ENCODE measurements around the gene OSBPL6. TPM values are rescaled to one million over a fixed set of nuclear protein-coding genes. Genes with fewer than 3 reads are reported as not detected.

Gene OSBPL6
- total and polyA plus RNA-seq, 2 of the 13 experiments (the other 11 are each of a cell fraction or from before 2014, with no cell fraction given) = 0.03 to 0.11 TPM

DNA sequence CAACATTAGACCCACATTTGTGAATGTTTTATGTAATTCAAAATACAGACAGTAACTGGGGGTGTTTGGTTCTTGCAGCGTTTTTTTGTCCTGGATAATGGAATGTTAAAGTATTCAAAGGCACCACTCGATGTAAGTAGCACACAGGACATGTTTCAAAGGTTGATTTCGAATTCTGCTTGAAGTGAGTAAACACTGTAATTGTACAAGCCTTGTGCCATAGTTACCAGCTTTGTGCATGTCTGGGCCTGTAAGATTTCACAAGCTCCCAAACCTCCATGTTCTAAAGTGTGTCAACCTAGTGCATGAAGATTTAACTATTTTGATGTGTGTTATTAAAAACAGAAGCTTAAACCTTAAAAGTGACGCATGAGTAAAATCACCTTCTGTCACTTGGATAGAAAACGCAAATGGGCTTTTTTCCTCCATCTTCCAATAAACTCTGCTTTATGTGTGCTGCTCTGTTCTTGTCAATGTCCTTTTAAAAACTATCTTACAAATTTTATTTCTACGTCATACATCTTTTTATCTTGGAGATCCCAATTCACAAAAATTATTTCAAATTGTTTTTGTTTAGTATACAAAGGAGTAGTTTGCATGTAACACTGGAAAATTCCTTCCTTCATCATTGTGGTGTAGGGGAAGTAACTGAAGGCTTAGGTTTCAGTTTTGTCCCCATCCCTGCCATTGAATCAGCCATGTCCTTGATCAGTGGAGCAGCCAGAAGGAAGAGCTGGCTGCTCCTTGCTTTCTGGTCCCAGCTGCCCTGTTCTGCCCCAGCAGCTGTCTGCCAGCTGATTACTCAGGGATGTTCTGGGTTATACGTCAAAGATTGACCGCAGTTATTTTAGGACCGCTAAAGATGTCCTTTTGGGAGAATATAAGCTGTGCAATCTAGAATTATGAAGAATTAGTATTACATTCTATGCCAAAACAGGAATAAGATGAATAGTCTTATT is 137.4 kb downstream of the OSBPL6 start (continued):
- no peak for TF ChIP-seq ZNF280B (CRISPR knock-in tag; IDR thresholded peaks at IDR 0.05; ENCODE audit: borderline replicate concordance)
- no peak for TF ChIP-seq ZNF782 (CRISPR knock-in tag; IDR thresholded peaks at IDR 0.05; ENCODE audit: borderline replicate concordance)
- TF ChIP-seq ELF1 (CRISPR knock-in tag; IDR thresholded peaks at IDR 0.05) = no peak
- no peak for TF ChIP-seq SRSF9 (IDR thresholded peaks at IDR 0.05; ENCODE audit: borderline replicate concordance, insufficient read depth, low read depth, low read length, poor library complexity, severe bottlenecking)
- TF ChIP-seq, protein P1, sequence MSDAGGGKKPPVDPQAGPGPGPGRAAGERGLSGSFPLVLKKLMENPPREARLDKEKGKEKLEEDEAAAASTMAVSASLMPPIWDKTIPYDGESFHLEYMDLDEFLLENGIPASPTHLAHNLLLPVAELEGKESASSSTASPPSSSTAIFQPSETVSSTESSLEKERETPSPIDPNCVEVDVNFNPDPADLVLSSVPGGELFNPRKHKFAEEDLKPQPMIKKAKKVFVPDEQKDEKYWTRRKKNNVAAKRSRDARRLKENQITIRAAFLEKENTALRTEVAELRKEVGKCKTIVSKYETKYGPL (CRISPR knock-in tag; IDR thresholded peaks at IDR 0.05) = no peak
- TF ChIP-seq SOX5 (CRISPR knock-in tag; IDR thresholded peaks at IDR 0.05; ENCODE audit: borderline replicate concordance) = 0 out of 2 replicates have a peak, but pooled peaks have one; percentile 25
- no peak for TF ChIP-seq BORCS8-MEF2B (CRISPR knock-in tag; IDR thresholded peaks at IDR 0.05)
- no peak for TF ChIP-seq ZBTB49 (CRISPR knock-in tag; IDR thresholded peaks at IDR 0.05; ENCODE audit: borderline replicate concordance)
- peak; percentile 44; the same call in 1 of the 2 replicates for TF ChIP-seq BCL6 (CRISPR knock-in tag; IDR thresholded peaks at IDR 0.05)
- no peak for TF ChIP-seq ZNF230 (CRISPR knock-in tag; IDR thresholded peaks at IDR 0.05)
- TF ChIP-seq FOSL1 (CRISPR knock-in tag; IDR thresholded peaks at IDR 0.05; ENCODE audit: borderline replicate concordance) = no peak
- TF ChIP-seq MZF1 (CRISPR knock-in tag; IDR thresholded peaks at IDR 0.05; ENCODE audit: borderline replicate concordance) = no peak
- no peak for TF ChIP-seq ZNF773 (CRISPR knock-in tag; IDR thresholded peaks at IDR 0.05; ENCODE audit: borderline replicate concordance)
- TF ChIP-seq ZNF367 (CRISPR knock-in tag; IDR thresholded peaks at IDR 0.05; ENCODE audit: borderline replicate concordance) = no peak
- TF ChIP-seq ONECUT2 (CRISPR knock-in tag; IDR thresholded peaks at IDR 0.05) = no peak
- no peak for TF ChIP-seq CTCF (CRISPR knock-in tag; IDR thresholded peaks at IDR 0.05)
- TF ChIP-seq GABPA (IDR thresholded peaks at IDR 0.05; ENCODE audit: low read depth, low read length) = no peak
- TF ChIP-seq GABPA (CRISPR knock-in tag; IDR thresholded peaks at IDR 0.05; ENCODE audit: low read depth) = no peak
- TF ChIP-seq PHF20 (CRISPR knock-in tag; IDR thresholded peaks at IDR 0.05) = no peak
- TF ChIP-seq ZNF331 (CRISPR knock-in tag; IDR thresholded peaks at IDR 0.05) = no peak
- no peak for TF ChIP-seq KMT2A (CRISPR knock-in tag; IDR thresholded peaks at IDR 0.05)
- TF ChIP-seq IRF1 (CRISPR knock-in tag; IDR thresholded peaks at IDR 0.05; ENCODE audit: low read depth) = no peak
- TF ChIP-seq GATAD1 (CRISPR knock-in tag; IDR thresholded peaks at IDR 0.05) = no peak
